GM10847 (cell line): Measurements from ENCODE around the gene ENO4.

Experiments used
- POLR2A ChIP-seq: IDR thresholded peaks from 2 replicates; pipeline ENCODE4 v1.6.1; 2011; ENCODE audit not compliant: insufficient read length; ENCODE audit errors: extremely low read depth

ENO4 gene

GRCh38 chr10:116817780-116818343, 31.4 kb upstream of the ENO4 start:
- TF ChIP-seq POLR2A, result no peak

DNA sequence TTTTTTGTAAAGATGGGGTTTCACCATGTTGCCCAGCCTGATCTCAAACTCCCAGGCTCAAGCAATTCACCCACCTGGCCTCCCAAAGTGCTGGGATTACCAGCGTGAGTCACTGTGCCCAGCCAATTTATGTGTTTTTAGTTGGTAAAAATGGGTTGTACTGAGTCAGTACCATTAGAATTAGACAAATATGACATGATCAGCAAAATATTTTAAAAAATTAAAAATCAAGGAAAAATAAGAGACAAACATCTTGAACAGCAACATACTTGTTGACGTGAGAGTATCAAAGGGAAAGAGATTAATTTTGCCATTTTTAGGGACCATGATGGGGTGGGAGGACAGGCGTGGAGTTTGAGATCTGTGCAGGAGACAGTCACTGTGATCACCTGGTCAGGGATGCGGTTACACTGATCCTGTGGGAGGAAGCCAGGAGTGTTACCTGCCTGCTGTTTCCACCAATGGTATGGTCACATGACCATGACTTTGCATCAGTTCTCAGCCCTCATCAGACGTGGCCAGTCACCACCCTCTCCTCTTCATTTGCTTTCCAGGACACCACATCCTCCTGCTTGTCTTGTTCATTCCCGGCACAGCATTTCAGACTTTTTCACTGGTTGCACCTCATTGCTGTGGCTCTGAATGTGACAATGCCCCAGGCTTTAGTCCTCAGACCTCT, 29.2 kb upstream of the ENO4 start:
- no peak for TF ChIP-seq POLR2A

DNA sequence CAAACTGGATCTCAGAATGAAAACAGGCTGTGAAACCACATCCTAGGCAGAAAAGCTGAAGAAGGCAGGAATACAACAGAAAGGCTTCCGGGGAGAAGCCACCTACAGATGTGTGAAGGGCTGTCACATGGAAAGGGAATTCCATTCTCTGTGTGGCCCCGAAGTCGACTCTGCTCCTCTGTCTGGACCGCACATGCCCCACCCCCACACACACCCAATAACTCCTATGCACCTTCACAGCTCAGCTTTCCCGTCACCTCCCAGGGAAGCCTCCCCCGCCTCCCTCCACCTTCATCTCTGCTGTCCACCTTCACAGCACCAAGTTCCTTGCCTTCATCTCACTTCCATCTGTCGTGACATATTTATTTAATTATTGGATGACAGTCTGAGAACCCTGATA, 23.4 kb upstream of the ENO4 start:
- TF ChIP-seq POLR2A, result no peak

- TF ChIP-seq POLR2A, result no peak
Measured at GRCh38 chr10:116826803-116827202, 22.5 kb upstream of the ENO4 start.

GRCh38 chr10:116827214-116827671, 22.1 kb upstream of the ENO4 start:
- TF ChIP-seq POLR2A, result no peak

DNA sequence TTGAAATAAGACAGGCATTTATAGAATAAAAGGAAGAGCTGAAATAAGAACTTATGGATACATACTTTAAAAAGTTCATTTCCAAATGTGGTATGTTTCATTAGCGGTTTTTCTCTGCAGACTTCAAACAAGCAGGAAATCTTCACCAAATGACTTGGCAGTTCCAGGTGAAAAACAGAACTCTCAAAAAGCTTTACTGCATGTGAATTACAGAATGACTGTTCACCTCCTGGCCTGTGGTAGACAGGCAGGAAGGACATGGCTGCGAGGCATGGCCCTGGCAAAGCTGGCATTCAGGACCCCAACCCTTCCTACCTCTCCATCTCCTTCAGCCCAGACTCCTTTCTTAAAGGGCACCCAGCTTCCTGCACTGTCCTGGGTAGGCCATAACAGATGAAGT, 21.2 kb upstream of the ENO4 start:
- no peak for TF ChIP-seq POLR2A

GRCh38 chr10:116829711-116830110, 19.6 kb upstream of the ENO4 start:
- no peak for TF ChIP-seq POLR2A

GRCh38 chr10:116831086-116831485, 18.2 kb upstream of the ENO4 start:
- TF ChIP-seq POLR2A, result no peak

- TF ChIP-seq POLR2A, result no peak
Measured at GRCh38 chr10:116831790-116832189, 17.5 kb upstream of the ENO4 start.

GRCh38 chr10:116833986-116834985, 15.0 kb upstream of the ENO4 start:
- no peak for TF ChIP-seq POLR2A

GRCh38 chr10:116835658-116836057, 13.6 kb upstream of the ENO4 start:
- no peak for TF ChIP-seq POLR2A

DNA sequence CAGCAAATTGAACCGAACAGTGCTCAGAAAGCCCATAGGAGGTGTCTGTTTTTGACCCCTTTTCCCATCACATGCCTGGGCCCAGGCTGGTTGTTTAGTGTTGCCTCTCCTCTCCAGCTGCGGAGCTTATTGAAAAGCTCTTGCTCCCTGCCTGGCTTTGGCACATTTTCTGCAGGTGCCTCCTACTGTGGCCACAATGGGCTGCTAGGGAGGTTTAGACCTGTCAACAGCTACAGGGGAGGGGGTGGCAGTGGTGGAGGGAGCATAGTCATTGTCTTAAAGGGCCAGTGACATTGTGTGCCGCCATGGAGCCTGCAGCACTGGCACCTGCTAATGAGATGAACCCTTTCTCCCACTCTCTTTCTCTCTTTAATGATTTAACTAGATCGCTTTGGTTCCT, 13.2 kb upstream of the ENO4 start:
- no peak for TF ChIP-seq POLR2A

DNA sequence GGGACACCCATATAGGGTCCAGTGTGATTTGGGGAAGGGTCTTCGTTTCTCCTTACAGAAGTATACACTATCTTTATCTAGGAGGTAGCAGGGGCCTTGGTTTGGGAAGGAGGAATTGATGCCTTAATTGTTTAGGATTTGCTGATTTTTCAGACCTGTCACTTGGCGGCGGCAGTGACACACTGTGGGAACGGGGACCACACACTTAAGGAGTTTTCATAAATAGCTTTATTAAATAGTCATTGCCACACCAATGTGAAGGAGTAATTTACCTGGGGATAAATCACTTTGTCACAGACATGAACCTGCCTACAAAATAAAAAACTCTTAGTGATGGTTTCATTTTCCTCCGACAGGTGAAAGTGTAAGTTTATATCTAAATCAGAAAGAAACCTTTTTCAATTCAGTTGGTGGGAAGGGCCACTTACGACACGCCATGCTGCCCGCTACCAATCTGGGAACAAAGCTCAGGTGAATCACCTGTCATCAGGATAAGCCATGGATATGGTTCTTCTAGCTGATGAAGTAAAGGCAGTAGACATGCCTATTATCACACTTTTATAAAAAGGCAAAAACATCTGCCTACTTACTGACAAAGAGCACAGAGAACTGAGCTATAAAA, 12.3 kb upstream of the ENO4 start:
- no peak for TF ChIP-seq POLR2A

DNA sequence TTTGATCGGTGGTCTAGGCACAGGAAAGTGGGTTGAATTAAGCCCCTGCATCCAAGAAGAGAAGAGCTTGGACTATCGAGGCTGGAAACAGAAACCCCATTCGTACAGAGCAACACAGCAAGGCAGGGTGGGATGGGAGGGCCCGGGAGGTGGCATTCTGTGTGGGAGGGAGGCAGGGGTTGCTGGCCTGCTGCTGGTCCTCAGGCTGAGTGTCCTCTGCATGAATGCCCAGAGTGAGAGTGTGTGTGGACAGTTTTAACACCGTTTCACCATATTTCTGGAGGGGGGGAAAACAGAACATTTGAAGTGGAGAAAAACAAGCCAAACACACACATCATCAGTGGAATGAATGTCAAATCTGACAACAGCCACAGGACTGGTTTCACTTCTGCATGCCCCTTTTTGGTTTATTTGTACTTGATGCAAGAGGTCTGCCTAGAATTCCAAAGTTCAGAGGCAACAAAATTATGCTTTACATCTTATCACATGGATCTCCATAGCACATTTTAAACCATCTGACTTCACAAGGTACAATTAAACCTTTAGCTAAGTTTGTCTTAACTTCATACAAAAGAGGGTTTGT, 11.1 kb upstream of the ENO4 start:
- no peak for TF ChIP-seq POLR2A
